Endothelial cell of umbilical vein (primary cell): ENCODE measurements around the gene TMEM154. TPM values are rescaled to one million over a fixed set of nuclear protein-coding genes. Genes with fewer than 3 reads are reported as not detected.

Experiments used
- BruUV-seq: library from RNA; stranded (reverse); fragments of 400-500 nt; replicated peaks from 2 replicates; lab custom pipeline; 2021; lab: Mats Ljungman, UMichigan
- CTCF ChIA-PET: fragments of 300-600, 350-600 bp; sonication (Branson Sonifier 250); formaldehyde crosslinking; loops from one replicate; lab custom pipeline; 2021; ENCODE audit warnings: antibody characterized with exemption, inconsistent platforms; lab: Charles Lee
- POLR2A ChIA-PET: fragments of 300-600, 350-600 bp; sonication (Branson Sonifier 250); formaldehyde crosslinking; loops from one replicate; lab custom pipeline; 2021; ENCODE audit warnings: antibody characterized with exemption, inconsistent platforms; lab: Charles Lee
- DNase-seq: peaks from one replicate; pipeline ENCODE4 v3.0.0-alpha.2; 2011; ENCODE audit warnings: low read depth, low spot score
- FAIRE-seq: peaks from 2 replicates; lab custom pipeline; 2011; peaks lifted over from hg19 to GRCh38; lab: Jason Lieb, UNC
- H2AFZ ChIP-seq: 2 replicates; pipeline ENCODE4 v1.6.0; 2012; ENCODE audit warnings: low read depth, low read length, control low read depth, inconsistent platforms
- H3K27ac ChIP-seq: 2 replicates; pipeline ENCODE4 v1.5.1; 2011; ENCODE audit warnings: low read depth, mild to moderate bottlenecking, control low read depth, low read length, moderate library complexity; ENCODE audit not compliant: insufficient read depth
- H3K27me3 ChIP-seq, 2 experiments: 2 replicates each; pipeline versions ENCODE4 v1.6.0 to v1.6.1; 2011; ENCODE audit warnings: low read length in 2 of 2, mixed read lengths in 1 of 2; ENCODE audit not compliant: control insufficient read depth in 2 of 2, insufficient read depth in 2 of 2
- H3K36me3 ChIP-seq, 2 experiments: 2 replicates in 1 of 2; 3 replicates in 1 of 2; pipeline ENCODE4 v1.5.1; 2011; ENCODE audit warnings: low read length in 2 of 2, mild to moderate bottlenecking in 1 of 2, moderate library complexity in 1 of 2; ENCODE audit not compliant: control insufficient read depth in 2 of 2, insufficient read depth in 2 of 2; ENCODE audit errors: extremely low read depth in 1 of 2
- H3K4me1 ChIP-seq: 3 replicates; pipeline ENCODE4 v1.5.1; 2011; ENCODE audit warnings: mild to moderate bottlenecking, low read length; ENCODE audit not compliant: control insufficient read depth, insufficient read depth; ENCODE audit errors: extremely low read depth
- H3K4me2 ChIP-seq: 2 replicates; pipeline ENCODE4 v1.6.1; 2011; ENCODE audit warnings: low read length, control low read depth, mixed read lengths; ENCODE audit not compliant: insufficient read depth
- H3K4me3 ChIP-seq, 3 experiments: fragments of 200-600 bp in 1 of 3; sonication (generic), shearing (Covaris generic) in 1 of 3; replicated peaks in 1 of 3; 2 replicates each; pipeline ENCODE4 v1.5.1; 2011 to 2016; ENCODE audit warnings: control low read depth in 3 of 3, low read length in 3 of 3, mild to moderate bottlenecking in 2 of 3, inconsistent platforms in 1 of 3, low read depth in 1 of 3, moderate library complexity in 1 of 3; ENCODE audit not compliant: insufficient read depth in 1 of 3
- H3K79me2 ChIP-seq: 2 replicates; pipeline ENCODE4 v1.6.0; 2012; ENCODE audit warnings: low read length, inconsistent platforms; ENCODE audit not compliant: control insufficient read depth, insufficient read depth
- H3K9ac ChIP-seq: replicated peaks from 2 replicates; pipeline ENCODE3; 2011; ENCODE audit warnings: low read length, control low read depth; ENCODE audit not compliant: insufficient read depth; ENCODE audit errors: extremely low read depth
- H3K9me1 ChIP-seq: replicated peaks from 3 replicates; pipeline ENCODE4 v1.6.0; 2011; ENCODE audit warnings: mild to moderate bottlenecking, low read length; ENCODE audit not compliant: control insufficient read depth, insufficient read depth; ENCODE audit errors: extremely low read depth
- H3K9me3 ChIP-seq: replicated peaks from 2 replicates; pipeline ENCODE4 v1.5.1; 2012; ENCODE audit warnings: low read length, inconsistent platforms; ENCODE audit not compliant: control insufficient read depth, insufficient read depth
- H4K20me1 ChIP-seq: replicated peaks from 2 replicates; pipeline ENCODE3; 2011; ENCODE audit warnings: mild to moderate bottlenecking, low read length; ENCODE audit not compliant: control insufficient read depth, insufficient read depth; ENCODE audit errors: extremely low read depth
- EZH2 ChIP-seq: IDR thresholded peaks from 2 replicates; pipeline ENCODE4 v1.6.1; 2012; ENCODE audit warnings: borderline replicate concordance, low read depth, mild to moderate bottlenecking, moderate library complexity, low read length, inconsistent platforms; ENCODE audit not compliant: severe bottlenecking
- FOS ChIP-seq: IDR thresholded peaks from 2 replicates; pipeline ENCODE4 v1.6.1; 2011; ENCODE audit warnings: mild to moderate bottlenecking, low read length, moderate library complexity, borderline replicate concordance; ENCODE audit not compliant: insufficient read depth
- GATA2 ChIP-seq: IDR thresholded peaks from 2 replicates; pipeline ENCODE4 v1.7.0; 2011; ENCODE audit warnings: low read depth, mild to moderate bottlenecking, moderate library complexity, mixed read lengths, low read length; ENCODE audit not compliant: insufficient read length, insufficient read depth
- MYC ChIP-seq: IDR thresholded peaks from one replicate; pipeline ENCODE4 v1.6.1; 2011; ENCODE audit warnings: mild to moderate bottlenecking, low read depth, low read length
- POLR2A ChIP-seq: IDR thresholded peaks from 2 replicates; pipeline ENCODE4 v1.6.1; 2012; ENCODE audit warnings: low read depth, mild to moderate bottlenecking, control low read depth, low read length
- POLR2AphosphoS5 ChIP-seq: IDR thresholded peaks from 2 replicates; pipeline ENCODE4 v1.6.1; 2012; ENCODE audit warnings: low read depth, mild to moderate bottlenecking, control low read depth, low read length, moderate library complexity; ENCODE audit not compliant: insufficient read depth
- dilution Hi-C: fragments of 300-500 bp; cut with MboI; formaldehyde crosslinking; loops from one replicate; pipeline ENCODE4 v1.15.0; 2019; ENCODE audit warnings: low sequenced_read_pairs; ENCODE audit not compliant: extremely low pct_ligation_motif_present
- intact Hi-C: fragments of 100-400 bp; cut with micrococcal nuclease; formaldehyde crosslinking; loops from one replicate; pipeline ENCODE4 v1.10.0; 2022
- polyA plus RNA-seq, 4 experiments: library from polyadenylated mRNA; depleted of rRNA in 3 of 4; stranded (reverse) in 3 of 4; unstranded in 1 of 4; fragments of >200 nt; gene quantifications; 2 replicates each; pipeline versions ENCODE4 v1.2.1 to v1.2.3, GENCODE V29; 2011 to 2012; ENCODE audit warnings: missing spikeins in 1 of 4
- total RNA-seq: library from RNA; stranded (reverse); gene quantifications from 2 replicates; pipeline ENCODE4 v1.2.3, GENCODE V29; 2021
- TF ChIP-seq, protein P1 (sequence below): IDR thresholded peaks from 2 replicates; pipeline ENCODE4 v1.6.1; 2011; ENCODE audit not compliant: insufficient read depth, insufficient read length

The TMEM154 gene
- total and polyA plus RNA-seq, 2 donors (not counting 3 experiments of a cell fraction or from before 2014, with no cell fraction given): 5.4 to 50.0 TPM

DNA sequence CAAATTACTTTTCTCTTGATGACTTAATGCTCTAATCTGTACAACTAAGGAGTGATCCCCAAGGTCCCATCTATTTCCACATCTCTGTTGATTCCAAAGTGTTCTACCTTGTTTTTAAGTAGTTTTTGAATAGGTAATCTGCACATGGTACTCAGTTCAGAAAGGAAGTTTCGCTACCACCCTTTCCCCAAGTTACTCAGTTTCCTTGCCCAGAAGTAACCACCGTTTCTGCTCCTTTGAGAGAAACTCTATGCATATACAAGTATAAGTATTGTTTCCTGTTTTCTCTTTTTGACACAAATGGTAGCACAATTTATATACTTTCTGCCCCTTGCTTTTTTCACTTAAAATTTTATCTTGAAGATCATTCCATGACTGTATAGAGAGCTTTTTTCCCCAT lies 18.1 kb downstream of the TMEM154 start:
- H3K36me3 ChIP-seq: no peaks in the 10 kb centered on the region
- no peak overlapping the region for H3K9ac ChIP-seq
- no peaks in the 10 kb centered on the region for H4K20me1 ChIP-seq
- POLR2A ChIA-PET: no interaction called here
- no peak overlapping the region for H3K27ac ChIP-seq
- H3K4me1 ChIP-seq: no peaks in the 10 kb centered on the region
- H3K4me3 ChIP-seq: no peak overlapping the region
- intact Hi-C loops: no loop called here
- TF ChIP-seq FOS (no peak), GATA2 (no peak), POLR2A (no peak), EZH2 (no peak), POLR2AphosphoS5 (no peak), MYC (no peak)
- TF ChIP-seq, protein P1, sequence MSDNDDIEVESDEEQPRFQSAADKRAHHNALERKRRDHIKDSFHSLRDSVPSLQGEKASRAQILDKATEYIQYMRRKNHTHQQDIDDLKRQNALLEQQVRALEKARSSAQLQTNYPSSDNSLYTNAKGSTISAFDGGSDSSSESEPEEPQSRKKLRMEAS: no peak
- CTCF ChIA-PET: interaction anchor here (1.4 kb wide), 1 partner anchor 15 kb away, joined by 3 read pairs; no protein-coding TSS in a partner anchor
- peaks cover 5% of the 10 kb centered on the region for H3K79me2 ChIP-seq
- FAIRE-seq (no peak), DNase-seq (no peak)
- H2AFZ ChIP-seq: no peak overlapping the region
- BruUV-seq: no TSS peak
- H3K4me2 ChIP-seq: no peak overlapping the region
- H3K27me3 ChIP-seq: no peaks in the 10 kb centered on the region
- dilution Hi-C loops: no loop called here
- no peaks in the 10 kb centered on the region for H3K9me3 ChIP-seq
- no peaks in the 10 kb centered on the region for H3K9me1 ChIP-seq

DNA sequence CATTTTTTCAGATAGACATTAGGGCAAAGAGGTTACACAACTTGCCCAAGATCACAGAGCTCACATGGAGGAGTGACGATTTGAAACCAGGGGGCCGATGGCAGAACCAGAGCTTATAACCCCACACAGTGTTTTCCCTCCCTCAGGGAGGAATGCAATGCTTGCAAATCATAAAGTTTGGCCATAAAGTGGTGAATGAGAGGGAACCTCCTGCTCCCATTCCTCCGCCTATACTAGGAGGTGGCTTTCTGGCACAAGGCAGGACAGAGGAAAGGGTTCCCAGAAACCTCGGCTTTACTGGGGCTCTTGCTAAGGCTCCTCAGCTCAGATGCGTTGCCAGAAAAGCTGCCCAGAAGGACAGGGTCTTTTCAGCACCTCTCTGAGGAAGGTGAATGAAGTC lies 19.3 kb downstream of the TMEM154 start:
- Histone ChIP-seq H3K36me3 (no peaks in the 10 kb centered on the region), H3K4me1 (no peaks in the 10 kb centered on the region), H4K20me1 (no peaks in the 10 kb centered on the region), H3K79me2 (peaks cover 11% of the 10 kb centered on the region), H3K4me2 (no peak overlapping the region), H3K27ac (no peak overlapping the region), H3K4me3 (no peak overlapping the region), H3K9me1 (no peaks in the 10 kb centered on the region), H3K9ac (no peak overlapping the region), H3K9me3 (no peaks in the 10 kb centered on the region), H2AFZ (no peak overlapping the region), H3K27me3 (no peaks in the 10 kb centered on the region)
- BruUV-seq: no TSS peak
- TF ChIP-seq FOS: no peak
- ChIA-PET POLR2A (no interaction called here), CTCF (interaction anchor here (1.4 kb wide), 1 partner anchor 16 kb away, joined by 3 read pairs; no protein-coding TSS in a partner anchor)
- dilution Hi-C loops: no loop called here
- FAIRE-seq: no peak
- intact Hi-C loops: no loop called here
- DNase-seq: no peak
